ENCODE results near the gene ZMYM2.

ZMYM2 gene

GRCh38 chr13:20130652-20131051, 172.1 kb downstream of the ZMYM2 start:
- TF ChIP-seq POLR2AphosphoS5 (IDR thresholded peaks at IDR 0.05; ENCODE audit: low read depth, low read length) (no peak), POLR2A (IDR thresholded peaks at IDR 0.05; ENCODE audit: low read depth, low read length) (no peak), TAF1 (IDR thresholded peaks at IDR 0.05; ENCODE audit: borderline replicate concordance, low read depth, low read length) (no peak)
- no peak for DNase-seq (ENCODE audit: insufficient read length)
- FAIRE-seq: no peak

- DNase-seq (ENCODE audit: insufficient read length): no peak
- FAIRE-seq: no peak
- TF ChIP-seq TAF1 (IDR thresholded peaks at IDR 0.05; ENCODE audit: borderline replicate concordance, low read depth, low read length) (no peak), POLR2AphosphoS5 (IDR thresholded peaks at IDR 0.05; ENCODE audit: low read depth, low read length) (no peak), POLR2A (IDR thresholded peaks at IDR 0.05; ENCODE audit: low read depth, low read length) (no peak)
Measured at GRCh38 chr13:20131057-20131832, 172.7 kb downstream of the ZMYM2 start.

- FAIRE-seq: no peak
- no peak for DNase-seq (ENCODE audit: insufficient read length)
- TF ChIP-seq TAF1 (IDR thresholded peaks at IDR 0.05; ENCODE audit: borderline replicate concordance, low read depth, low read length) (no peak), POLR2A (IDR thresholded peaks at IDR 0.05; ENCODE audit: low read depth, low read length) (no peak), POLR2AphosphoS5 (IDR thresholded peaks at IDR 0.05; ENCODE audit: low read depth, low read length) (no peak)
Measured at GRCh38 chr13:20132052-20132634, 173.6 kb downstream of the ZMYM2 start.

- TF ChIP-seq POLR2A (IDR thresholded peaks at IDR 0.05; ENCODE audit: low read depth, low read length) (no peak), POLR2AphosphoS5 (IDR thresholded peaks at IDR 0.05; ENCODE audit: low read depth, low read length) (no peak), TAF1 (IDR thresholded peaks at IDR 0.05; ENCODE audit: borderline replicate concordance, low read depth, low read length) (no peak)
- FAIRE-seq: no peak
- no peak for DNase-seq (ENCODE audit: insufficient read length)
Measured at GRCh38 chr13:20134732-20135131, 176.2 kb downstream of the ZMYM2 start.

GRCh38 chr13:20136781-20137703, 178.5 kb downstream of the ZMYM2 start:
- FAIRE-seq (no peak), DNase-seq (ENCODE audit: insufficient read length) (no peak)
- TF ChIP-seq POLR2AphosphoS5 (IDR thresholded peaks at IDR 0.05; ENCODE audit: low read depth, low read length): no peak
- TF ChIP-seq POLR2A (IDR thresholded peaks at IDR 0.05; ENCODE audit: low read depth, low read length): no peak
- TF ChIP-seq TAF1 (IDR thresholded peaks at IDR 0.05; ENCODE audit: borderline replicate concordance, low read depth, low read length): no peak

- no peak for DNase-seq (ENCODE audit: insufficient read length)
- TF ChIP-seq TAF1 (IDR thresholded peaks at IDR 0.05; ENCODE audit: borderline replicate concordance, low read depth, low read length) (no peak), POLR2AphosphoS5 (IDR thresholded peaks at IDR 0.05; ENCODE audit: low read depth, low read length) (no peak), POLR2A (IDR thresholded peaks at IDR 0.05; ENCODE audit: low read depth, low read length) (no peak)
- FAIRE-seq: no peak
Measured at GRCh38 chr13:20137875-20138274, 179.3 kb downstream of the ZMYM2 start.

GRCh38 chr13:20140487-20140886, 182.0 kb downstream of the ZMYM2 start:
- FAIRE-seq (no peak), DNase-seq (ENCODE audit: insufficient read length) (no peak)
- no peak for TF ChIP-seq TAF1 (IDR thresholded peaks at IDR 0.05; ENCODE audit: borderline replicate concordance, low read depth, low read length)
- no peak for TF ChIP-seq POLR2A (IDR thresholded peaks at IDR 0.05; ENCODE audit: low read depth, low read length)
- TF ChIP-seq POLR2AphosphoS5 (IDR thresholded peaks at IDR 0.05; ENCODE audit: low read depth, low read length): no peak

All from GM12892 (cell line).